ENCODE results near the gene NT5C3A. TPM values are rescaled to one million over a fixed set of nuclear protein-coding genes. Genes with fewer than 3 reads are reported as not detected.

The NT5C3A gene
- total and polyA plus RNA-seq, 2 of the 13 experiments (the other 11 are each of a cell fraction or from before 2014, with no cell fraction given): 16.9 to 34.0 TPM

- TF ChIP-seq HIC2 (CRISPR knock-in tag; IDR thresholded peaks at IDR 0.05; ENCODE audit: low read depth) (no peak), RXRA (CRISPR knock-in tag; IDR thresholded peaks at IDR 0.05) (peak; percentile 22; the same call in 1 of the 2 replicates), CHD2 (IDR thresholded peaks at IDR 0.05; ENCODE audit: low read depth, low read length) (0 out of 2 replicates have a peak, but pooled peaks have one; percentile 2), TBX3 (IDR thresholded peaks at IDR 0.05; ENCODE audit: borderline replicate concordance) (0 out of 2 replicates have a peak, but pooled peaks have one; percentile 6), ZNF383 (CRISPR knock-in tag; IDR thresholded peaks at IDR 0.05; ENCODE audit: borderline replicate concordance) (0 out of 2 replicates have a peak, but pooled peaks have one; percentile 31), CHCHD3 (CRISPR knock-in tag; IDR thresholded peaks at IDR 0.05) (0 out of 2 replicates have a peak, but pooled peaks have one; percentile 49), ZNF331 (CRISPR knock-in tag; IDR thresholded peaks at IDR 0.05) (peak; percentile 8), ZNF275 (CRISPR knock-in tag; IDR thresholded peaks at IDR 0.05; ENCODE audit: borderline replicate concordance) (peak; percentile 76; the same call in 1 of the 2 replicates), ZNF558 (CRISPR knock-in tag; IDR thresholded peaks at IDR 0.05; ENCODE audit: borderline replicate concordance) (peak; percentile 85; the same call in 1 of the 2 replicates), ZNF446 (CRISPR knock-in tag; IDR thresholded peaks at IDR 0.05) (0 out of 2 replicates have a peak, but pooled peaks have one; percentile 9), SNAI1 (CRISPR knock-in tag; IDR thresholded peaks at IDR 0.05; ENCODE audit: borderline replicate concordance) (peak; percentile 4; the same call in 1 of the 2 replicates), KLF16 (CRISPR knock-in tag; IDR thresholded peaks at IDR 0.05) (peak in 1 of 2 experiments; percentile 41; a peak in 1 of 4 replicates), ATF7-NPFF (CRISPR knock-in tag; IDR thresholded peaks at IDR 0.05; ENCODE audit: low read depth) (peak; percentile 52; the same call in 1 of the 2 replicates), NFRKB (IDR thresholded peaks at IDR 0.05) (no peak), RFX5 (IDR thresholded peaks at IDR 0.05; ENCODE audit: low read depth, low read length) (no peak), BHLHE40 (IDR thresholded peaks at IDR 0.05; ENCODE audit: low read length) (0 out of 2 replicates have a peak, but pooled peaks have one; percentile 13), HNF4A (CRISPR knock-in tag; IDR thresholded peaks at IDR 0.05) (no peak), FOXC1 (CRISPR knock-in tag; IDR thresholded peaks at IDR 0.05; ENCODE audit: borderline replicate concordance) (peak; percentile 83; the same call in 1 of the 2 replicates), CTCF (CRISPR knock-in tag; IDR thresholded peaks at IDR 0.05) (peak; percentile 18; the same call in 1 of the 2 replicates), REPIN1 (CRISPR knock-in tag; IDR thresholded peaks at IDR 0.05; ENCODE audit: borderline replicate concordance, low read depth) (no peak), TSC22D2 (CRISPR knock-in tag; IDR thresholded peaks at IDR 0.05; ENCODE audit: borderline replicate concordance) (no peak), THRA (CRISPR knock-in tag; IDR thresholded peaks at IDR 0.05; ENCODE audit: borderline replicate concordance) (no peak), YEATS2 (CRISPR knock-in tag; IDR thresholded peaks at IDR 0.05; ENCODE audit: borderline replicate concordance) (peak; percentile 70; the same call in 1 of the 2 replicates)
Measured at GRCh38 chr7:33062782-33063443, 337 bp upstream of the NT5C3A start (continued).

All from HepG2 (cell line).